Stimulated activated CD4-positive, alpha-beta T cell treated with anti-CD3 and anti-CD28 coated beads, Interleukin-2, amount 100 ng/mL, for 48 hours (primary cell): ENCODE results near the gene ZNF827.
A peak's percentile ranks its signal among the peaks of the same experiment; 100 is the strongest.

Experiments used
- DNase-seq, 2 donors: peaks; one replicate each; pipeline ENCODE4 v3.0.0-alpha.2; 2020

The ZNF827 gene, protein sequence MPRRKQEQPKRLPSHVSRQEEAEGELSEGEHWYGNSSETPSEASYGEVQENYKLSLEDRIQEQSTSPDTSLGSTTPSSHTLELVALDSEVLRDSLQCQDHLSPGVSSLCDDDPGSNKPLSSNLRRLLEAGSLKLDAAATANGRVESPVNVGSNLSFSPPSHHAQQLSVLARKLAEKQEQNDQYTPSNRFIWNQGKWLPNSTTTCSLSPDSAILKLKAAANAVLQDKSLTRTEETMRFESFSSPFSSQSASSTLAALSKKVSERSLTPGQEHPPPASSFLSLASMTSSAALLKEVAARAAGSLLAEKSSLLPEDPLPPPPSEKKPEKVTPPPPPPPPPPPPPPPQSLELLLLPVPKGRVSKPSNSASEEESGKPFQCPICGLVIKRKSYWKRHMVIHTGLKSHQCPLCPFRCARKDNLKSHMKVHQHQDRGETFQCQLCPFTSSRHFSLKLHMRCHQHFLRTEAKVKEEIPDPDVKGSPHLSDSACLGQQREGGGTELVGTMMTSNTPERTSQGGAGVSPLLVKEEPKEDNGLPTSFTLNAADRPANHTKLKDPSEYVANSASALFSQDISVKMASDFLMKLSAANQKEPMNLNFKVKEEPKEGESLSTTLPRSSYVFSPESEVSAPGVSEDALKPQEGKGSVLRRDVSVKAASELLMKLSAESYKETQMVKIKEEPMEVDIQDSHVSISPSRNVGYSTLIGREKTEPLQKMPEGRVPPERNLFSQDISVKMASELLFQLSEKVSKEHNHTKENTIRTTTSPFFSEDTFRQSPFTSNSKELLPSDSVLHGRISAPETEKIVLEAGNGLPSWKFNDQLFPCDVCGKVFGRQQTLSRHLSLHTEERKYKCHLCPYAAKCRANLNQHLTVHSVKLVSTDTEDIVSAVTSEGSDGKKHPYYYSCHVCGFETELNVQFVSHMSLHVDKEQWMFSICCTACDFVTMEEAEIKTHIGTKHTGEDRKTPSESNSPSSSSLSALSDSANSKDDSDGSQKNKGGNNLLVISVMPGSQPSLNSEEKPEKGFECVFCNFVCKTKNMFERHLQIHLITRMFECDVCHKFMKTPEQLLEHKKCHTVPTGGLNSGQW

DNA sequence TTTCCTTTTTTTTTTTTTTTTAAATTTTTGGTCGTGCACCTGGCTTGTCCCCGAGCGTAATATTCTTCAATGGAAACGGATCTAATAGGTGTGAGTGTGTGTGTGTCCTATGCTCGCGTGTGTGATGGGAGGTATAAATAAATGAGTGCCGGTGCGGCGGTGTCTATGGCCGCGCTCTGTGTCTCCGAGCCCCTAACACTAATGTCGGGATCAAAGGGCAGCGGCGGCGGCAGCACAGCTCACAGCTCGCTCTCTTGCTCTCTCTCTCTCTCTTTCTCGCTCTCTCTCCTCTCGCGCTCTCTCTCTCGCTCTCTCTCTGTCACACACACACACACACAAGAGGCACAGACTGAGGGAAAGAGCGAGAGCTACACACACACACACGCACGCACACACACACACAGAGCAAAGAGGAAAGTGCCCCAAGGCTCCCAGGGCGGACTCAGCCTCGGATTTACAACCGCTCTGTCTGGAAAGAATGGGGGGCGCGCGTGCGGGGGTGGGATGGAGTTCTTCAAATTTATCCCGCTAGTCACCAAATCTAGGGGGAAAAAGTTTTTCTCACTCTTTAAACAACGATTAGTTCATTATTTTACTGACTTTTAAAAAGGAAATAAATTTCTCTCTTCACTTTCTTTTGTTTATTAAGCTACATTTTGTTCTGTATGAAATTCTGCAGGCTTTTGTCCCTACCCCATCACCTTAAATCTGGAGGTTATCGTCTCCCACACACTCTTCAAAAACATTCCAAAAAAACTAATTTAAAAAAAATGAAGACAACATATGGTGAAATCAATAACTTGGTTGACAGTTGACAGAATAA lies at the start of gene ZNF827:
Gene ZNF827, minus strand, starts transcription at position 206 of the 823 bp plus-strand sequence. CDS start 416 bp downstream, outside the sequence.
- peak; percentile 38 to 47 for DNase-seq

DNA sequence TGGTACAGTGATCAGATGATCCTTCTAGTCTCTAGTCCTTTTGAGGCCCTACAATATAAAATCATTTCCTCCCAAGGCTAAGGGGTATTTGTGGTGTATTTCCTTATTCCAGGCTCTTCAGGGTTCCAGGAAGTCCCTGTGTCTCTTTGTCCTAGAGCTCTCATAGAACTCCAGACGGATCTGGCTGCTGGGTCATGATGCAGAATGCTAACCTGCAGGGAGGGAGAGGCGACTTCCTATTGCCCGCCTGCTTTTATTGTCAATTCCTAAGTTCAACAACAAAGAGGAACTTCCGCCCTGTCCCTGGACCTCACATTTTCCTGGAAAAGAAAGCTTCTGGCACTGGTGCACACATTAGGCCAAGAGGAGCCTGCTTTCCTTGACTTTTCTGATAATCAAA lies 45.9 kb upstream of the ZNF827 start:
- no peak for DNase-seq

DNA sequence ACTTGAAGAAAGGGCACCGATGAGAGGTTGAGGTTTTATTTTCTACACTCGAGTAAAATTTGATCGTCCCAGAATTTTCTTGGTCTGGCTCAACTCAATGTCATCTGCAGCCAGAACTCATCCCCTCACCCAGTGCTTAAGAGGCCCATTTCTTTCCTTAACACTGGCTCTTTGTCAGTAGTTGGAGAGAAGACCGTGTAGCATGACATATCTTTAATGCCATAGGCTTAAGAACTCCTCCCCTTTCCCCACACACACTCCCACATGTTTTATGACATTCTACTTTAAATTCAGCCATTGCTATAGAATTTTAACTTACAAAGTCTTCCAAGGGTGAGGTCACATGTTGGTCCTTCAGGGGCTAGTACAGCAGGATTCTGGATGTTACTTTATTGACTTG lies 44.2 kb upstream of the ZNF827 start:
- DNase-seq, result no peak

DNA sequence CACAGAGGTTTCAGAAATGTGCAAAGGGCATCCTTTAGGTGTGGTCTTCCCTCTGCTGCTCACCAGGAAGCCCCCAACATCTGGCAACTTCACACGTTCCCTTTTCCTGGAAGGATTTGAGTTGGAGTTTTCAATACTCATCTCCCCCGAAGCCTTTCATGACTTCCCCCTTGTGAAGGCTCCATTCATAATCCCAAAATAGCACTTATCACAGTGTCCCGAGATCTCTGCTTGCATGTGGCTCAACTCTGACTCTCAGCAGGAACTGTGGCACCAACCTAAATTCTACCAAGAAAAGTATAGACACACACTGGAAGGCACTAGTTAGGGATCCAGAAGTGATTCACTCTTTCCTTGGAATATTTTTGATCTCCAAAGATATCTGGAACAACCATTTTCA lies 40.5 kb upstream of the ZNF827 start:
- no peak for DNase-seq

DNA sequence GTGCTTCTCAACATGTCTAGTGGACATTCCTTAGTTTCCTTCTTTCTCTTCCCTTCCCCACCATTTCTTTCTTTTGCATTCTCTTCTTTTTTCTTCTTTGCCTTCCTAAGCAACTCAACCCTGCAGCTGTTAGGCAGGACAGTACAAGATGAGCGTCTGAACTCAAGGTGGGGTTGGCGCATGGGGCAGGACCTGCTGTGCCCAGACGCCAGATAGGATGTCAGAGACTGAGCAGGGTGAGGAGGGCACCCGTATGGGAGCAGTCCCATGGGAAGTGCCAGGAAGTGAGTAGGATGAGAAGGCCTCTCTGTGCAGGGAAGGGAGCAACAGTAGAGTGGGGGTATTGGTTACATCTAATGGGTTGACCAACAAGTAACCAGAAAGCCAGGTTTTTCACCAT lies 38.1 kb upstream of the ZNF827 start:
- no peak for DNase-seq

DNA sequence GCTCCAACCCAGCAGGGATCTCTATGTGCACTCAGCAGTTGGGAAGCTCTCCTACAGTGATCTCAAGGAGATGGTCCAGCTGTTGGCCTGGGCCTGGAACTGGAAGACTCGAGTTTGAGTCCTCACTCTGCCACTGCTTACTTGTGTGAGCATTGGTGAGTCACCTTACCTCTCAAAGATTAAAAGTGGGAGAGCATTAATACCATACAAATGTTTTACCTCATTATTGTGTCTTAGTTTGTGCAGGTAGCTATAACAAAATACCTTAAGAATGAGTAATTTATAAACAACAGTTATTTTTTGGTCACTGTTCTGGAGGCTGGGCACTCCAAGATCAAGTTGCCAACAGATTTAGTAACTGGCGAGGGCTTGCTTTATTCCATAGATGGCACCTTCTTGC lies 21.4 kb upstream of the ZNF827 start:
- DNase-seq, result no peak

DNA sequence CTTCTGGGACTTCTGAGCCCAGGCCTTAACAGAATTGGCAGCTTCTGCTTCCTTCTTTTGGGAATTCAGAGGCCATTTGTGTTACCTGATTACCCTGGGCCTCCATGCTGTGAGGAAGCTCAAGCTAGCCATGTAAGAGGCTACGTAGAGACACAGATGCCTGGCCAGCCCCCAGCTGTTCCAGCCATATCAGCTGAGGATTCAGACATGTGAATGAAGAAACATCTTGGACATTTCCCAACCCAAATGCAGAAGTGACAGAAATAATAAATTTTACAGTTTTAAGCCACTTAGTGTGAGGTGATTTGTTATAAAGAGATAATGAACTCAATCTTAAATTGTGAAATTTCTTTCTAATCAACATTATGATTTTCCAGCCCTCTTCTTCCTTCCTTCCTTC lies 18.7 kb upstream of the ZNF827 start:
- DNase-seq, result no peak

DNA sequence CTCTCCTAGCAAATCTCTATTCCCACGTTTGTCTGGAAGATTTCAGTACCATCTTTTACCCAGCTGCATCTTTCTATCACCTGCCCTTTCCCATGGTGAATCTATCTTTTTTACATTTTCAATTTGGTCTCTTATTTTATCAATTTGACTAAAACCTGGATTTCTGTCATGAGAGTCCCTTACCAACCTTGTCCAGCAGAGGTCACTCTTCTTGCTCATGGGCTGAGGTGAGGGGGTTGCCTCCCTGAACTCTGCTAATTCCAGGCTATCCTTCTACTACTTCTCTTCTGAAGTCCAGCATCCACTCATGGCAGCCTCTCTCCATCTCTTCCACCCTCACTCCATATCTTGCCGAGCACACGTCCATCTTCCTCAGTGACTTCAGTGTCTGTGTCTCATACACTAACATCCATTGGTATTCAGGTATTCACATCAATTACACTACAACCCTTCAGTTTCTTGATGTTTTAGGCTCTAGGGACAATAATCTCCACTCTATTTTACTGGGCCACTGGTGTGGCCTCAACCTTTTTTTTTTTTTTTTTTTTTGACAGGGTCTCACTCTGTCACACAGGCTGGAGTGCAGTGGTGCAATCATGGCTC lies 17.8 kb upstream of the ZNF827 start:
- peak; percentile 39 to 51 for DNase-seq

DNA sequence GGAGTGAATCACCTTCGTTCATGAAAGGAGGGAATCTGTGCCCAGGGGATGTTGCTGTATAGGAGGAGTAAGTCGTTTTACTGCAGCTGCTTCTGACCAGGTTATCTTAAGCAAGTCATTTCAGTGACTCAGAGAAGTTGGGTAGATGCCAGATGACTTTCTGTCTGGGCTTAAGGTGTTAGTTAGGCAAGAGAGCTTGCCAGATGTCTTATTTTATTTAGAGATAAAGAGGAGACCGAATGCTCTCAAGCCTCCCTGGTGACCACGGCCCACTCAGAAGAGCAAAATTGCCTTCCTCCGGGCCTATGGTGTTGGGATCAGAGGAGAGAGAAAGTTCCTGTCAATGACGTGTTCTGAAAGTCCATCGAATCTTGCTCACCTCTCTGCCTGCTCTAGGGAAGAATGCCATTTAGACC lies 16.3 kb upstream of the ZNF827 start:
- no peak for DNase-seq

DNA sequence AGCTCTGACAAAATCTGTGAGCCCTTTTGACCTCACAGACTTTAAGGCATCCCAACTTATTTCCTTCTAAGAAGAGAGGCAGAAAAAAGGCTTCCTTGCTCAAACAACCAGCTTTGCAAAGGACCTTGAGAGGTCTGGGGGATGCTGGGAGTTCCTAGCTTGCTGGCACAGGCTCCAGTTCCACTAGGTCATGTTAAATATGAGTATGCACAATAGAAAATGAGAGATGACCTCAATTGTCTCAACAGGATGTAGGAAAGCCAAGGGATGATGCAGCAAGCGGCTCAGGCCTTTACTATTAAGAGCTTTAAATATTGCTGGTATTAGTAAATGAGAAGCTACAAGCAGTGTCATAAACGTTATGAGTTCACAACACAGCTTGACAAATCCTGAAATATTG lies 13.3 kb upstream of the ZNF827 start:
- no peak for DNase-seq

DNA sequence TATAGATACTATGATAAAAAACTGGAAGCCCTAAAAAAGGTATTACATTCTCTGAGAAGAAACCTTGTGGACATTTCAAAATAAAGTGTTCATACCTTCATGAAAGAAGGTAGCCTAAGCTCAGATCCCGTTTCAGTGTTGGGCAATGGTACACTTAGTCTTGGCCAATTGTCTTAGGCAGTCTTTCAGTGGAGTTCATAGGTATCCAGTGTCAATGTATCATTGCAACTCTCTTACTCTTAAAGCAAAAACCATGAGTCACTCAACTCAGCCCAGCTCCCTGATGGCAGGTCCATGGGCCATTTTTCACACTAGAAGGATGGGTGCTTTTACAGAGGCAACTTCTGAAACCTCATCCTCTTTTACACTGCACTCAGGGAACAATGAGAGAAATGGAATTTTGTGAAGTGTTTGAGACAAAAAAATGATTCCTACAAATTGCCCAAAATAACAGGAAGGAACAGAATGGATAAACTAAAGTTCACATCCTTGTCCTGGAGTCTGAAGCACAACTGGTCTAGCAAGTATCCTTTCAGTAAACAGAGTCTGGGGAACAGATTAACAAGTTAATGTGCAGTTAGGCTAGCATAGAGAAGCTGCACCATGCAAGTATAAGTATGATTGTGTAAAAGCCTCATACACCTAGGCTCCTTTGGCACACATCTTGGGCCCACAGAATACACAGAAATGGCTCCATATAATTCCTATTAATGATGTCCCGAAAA lies 7.0 kb upstream of the ZNF827 start:
- no peak for DNase-seq

DNA sequence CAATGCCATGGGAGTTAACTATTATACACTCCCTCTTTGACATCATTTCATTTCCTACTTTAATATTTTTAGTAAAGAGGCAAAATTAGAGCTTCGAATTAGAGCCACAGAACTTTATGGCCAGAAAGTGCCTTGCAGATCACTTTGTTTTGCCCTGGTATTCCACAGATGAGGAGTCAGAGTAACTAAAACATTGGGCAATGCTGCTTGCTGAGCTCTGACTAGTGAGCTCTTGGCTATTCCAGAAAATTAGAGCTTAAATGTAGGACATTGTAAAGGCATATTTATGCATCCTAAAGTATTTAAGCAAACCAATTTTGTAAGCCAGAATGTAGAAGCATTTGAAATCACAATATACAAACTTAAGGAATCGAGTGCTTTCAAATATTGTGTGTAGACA lies 6.3 kb upstream of the ZNF827 start:
- DNase-seq, result no peak

DNA sequence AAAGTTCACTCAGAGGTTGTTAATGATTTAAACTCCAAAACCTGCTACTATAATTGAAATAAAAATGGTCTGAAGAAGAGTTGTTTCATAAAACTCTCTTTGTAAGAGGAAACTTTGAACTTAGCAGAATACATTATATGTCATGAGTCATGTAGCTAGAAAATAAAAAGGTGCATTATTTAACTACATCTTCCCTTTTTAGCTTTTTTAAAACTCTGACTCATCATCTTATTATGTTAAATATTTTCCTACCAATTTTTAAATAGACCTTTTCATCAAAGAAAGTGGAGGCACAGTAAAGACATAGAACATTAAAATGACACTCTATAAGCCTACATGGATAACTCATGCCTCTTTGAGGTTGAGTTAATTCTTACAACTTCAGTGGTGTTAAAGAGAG lies 1.2 kb upstream of the ZNF827 start:
- no peak for DNase-seq

DNA sequence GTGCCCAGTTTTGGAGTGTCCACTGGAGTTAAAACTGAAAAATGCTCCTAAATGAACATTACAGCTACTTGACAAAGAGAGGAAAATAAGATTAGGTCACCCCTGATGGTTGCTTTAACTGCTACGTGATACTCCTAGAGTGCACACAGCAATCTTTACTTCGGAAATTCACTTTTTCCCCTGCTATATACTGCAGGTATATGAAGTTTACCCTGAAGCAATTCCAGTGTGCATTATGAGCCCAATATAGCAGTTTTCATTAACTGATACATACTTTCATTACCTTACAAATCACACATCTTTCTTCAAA lies 773 bp upstream of the ZNF827 start:
- no peak for DNase-seq

DNA sequence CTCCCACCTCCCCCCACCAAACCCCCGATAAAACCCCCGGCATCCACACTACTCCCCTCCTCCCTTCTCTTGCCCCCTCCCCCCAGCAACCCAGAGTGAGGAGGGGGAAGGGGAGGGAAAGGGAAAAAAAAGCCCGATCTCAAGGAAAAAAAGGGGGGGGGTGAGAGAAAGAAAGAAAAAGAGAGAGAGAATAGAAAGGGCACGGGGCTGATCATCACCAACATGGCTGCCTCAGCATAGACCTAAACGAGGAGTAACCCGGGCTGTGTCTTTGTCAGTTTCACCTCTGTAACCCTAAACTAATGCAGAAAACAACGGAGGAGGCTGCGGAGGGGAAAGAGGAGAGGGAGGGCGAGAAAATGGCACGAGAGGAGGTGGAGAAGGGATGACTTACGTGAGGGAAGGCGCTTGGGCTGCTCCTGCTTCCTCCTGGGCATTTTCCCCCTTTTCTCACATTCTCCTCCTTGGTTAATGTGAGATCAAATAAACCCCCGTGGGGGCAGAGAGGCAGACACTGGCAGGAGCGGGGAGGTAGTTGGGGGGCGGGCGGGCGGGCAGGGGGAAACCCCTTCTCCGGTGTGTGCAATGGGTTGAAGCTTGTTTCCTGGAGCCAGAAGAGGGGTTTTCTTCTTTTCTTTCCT lies 532 bp downstream of the ZNF827 start:
- DNase-seq, result peak; percentile 13 to 23

DNA sequence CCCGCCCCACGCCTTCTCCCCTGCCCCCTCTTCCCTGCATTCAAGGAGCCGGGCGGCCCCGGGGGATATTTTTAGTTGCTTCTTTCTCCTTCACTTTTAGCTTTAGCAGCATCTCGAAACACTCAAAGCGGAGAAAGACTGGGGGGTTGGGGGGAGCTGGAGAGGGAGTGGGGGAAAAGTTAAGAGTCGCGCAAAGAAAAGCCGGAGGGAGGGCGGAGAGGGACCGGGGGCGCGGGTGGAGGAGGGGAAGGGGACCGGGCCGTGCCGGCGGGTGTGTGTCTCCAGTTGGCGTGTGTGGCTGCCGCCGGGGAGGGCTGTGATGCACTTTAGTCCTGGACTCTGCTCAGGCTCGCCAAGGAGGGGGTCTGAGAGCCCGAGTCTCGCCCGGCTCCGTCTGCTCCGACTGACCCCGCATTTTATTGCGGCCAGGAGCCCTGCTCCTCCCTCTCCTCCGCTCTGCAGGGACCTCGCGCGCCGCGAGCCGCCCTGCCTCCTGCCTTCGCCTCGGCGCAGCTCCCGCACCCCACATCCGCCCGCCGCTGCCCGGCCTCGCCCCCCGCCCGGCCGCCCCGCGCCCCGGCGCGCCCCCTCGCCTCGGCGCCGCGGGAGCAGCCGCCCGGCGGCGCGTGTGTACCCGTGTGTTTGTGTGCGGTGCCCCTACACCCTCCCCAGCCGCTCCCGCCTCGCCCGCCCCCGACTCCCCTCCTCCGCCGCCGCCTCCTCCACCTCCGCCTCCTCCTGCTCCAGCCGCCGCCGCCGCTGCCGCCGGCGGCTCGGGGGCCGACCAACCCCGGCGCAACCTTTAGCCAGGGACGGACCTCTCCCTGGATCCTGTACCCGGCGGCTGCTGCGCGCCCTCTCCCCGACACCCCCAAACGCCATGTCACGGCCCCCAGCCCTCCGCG lies 1.4 kb downstream of the ZNF827 start:
- DNase-seq, result peak; percentile 24 to 36

DNA sequence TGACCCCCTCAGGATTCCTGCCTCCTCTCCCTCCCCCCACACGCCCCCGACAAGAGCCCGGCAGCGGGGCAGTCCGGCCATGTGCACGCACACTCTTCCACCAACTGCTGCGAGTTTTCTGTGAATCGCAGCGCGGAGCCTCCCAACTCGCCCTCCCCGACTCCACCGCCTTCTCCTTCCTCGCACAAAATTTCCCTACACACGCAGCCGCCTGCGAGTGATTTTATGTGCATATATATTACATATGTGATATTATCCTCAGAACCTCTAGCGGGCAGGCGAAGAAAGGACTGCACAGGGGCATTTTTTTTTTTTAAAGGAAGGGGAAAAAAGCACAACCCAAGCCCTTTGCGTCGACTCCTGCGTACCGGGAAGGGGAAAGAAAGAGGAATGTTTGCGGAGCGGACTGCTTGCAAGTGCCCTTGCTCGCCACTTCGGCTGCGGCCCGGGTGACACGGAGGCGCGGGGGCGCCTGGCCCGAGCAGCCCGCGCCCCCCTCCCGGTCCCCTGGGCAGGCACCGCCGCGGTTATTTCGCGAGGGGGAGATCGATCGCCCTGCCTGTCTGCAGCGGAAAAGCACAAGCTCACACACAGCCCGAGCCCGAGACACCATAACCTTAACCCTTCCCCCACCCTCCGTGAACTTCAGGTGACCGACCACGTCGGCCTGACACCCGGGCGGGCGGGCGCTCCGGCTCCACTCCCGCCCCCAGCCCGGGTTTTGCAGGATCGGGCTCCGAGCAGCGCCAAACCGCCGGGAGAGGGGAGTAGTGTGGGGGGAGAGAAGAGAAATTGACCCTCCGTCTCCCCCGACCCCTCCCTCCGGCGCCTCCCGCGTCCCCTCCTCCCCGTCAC lies 2.3 kb downstream of the ZNF827 start:
- peak; percentile 41 to 44 for DNase-seq

DNA sequence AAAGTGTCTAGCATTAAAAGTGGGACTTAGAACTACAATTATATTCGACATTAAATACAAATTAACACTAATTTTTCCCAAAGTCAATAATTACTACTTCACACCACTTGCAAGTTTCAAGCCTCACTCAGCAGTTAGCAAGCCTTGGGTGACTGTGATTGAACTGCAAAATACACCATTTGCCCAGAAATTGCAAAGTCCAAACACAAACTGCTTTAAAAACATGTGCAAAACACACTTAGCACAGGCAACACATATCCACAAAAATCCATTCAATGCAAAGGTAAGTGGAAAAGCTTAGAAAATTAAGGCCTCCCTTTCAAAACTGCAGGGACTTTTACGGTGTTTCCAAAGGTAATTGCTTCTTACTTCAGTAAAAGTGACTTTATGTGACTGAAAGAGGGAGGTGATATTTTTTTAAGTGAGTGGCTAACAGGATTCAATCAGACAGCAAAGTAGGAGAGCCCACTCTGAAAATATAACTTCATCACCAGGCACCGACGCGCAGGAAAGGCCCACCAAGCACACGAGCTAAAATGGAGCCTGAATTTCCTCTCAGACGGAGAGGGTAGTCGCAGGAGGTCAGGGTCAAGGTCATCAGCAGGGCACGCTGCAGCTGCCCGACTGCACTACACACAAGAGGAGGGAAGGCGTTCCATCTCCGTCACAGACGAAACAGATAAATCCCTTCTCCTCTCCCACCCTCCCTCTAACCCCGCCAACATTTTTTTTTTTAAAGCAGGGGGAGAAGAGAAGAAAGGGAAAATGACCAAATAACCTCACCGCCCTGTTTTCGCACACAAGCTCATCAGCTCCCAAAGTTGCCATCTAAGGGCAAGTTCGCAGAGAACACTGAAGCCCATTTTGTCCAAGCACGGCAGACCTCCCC lies 3.1 kb downstream of the ZNF827 start:
- DNase-seq, result peak in 1 of 2 donors; percentile 3
